Esophagus muscularis mucosa (tissue), 4 donors: Measurements from ENCODE around the gene GAREM2.

Experiments
- EP300 ChIP-seq: sonication (generic); formaldehyde crosslinking; IDR thresholded peaks from one replicate; pipeline ENCODE4 v1.6.1; 2017; ENCODE audit warnings: antibody characterized with exemption
- POLR2A ChIP-seq: fragments of 450-650 bp; IDR thresholded peaks from one replicate; pipeline ENCODE4 v1.6.1; 2017; ENCODE audit warnings: antibody characterized with exemption, moderate library complexity, mild to moderate bottlenecking, low read depth
- POLR2AphosphoS5 ChIP-seq, 2 donors: sonication (generic); formaldehyde crosslinking; IDR thresholded peaks; one replicate each; pipeline ENCODE4 v1.6.1; 2017; ENCODE audit warnings: antibody characterized with exemption in 2 of 2
- TF ChIP-seq, protein P1 (sequence below), 3 experiments: fragments of 200-600 bp in 2 of 3; fragments of 450-650 bp in 1 of 3; sonication (generic) in 2 of 3; IDR thresholded peaks; one replicate each; pipeline ENCODE4 v1.5.1; 2017 to 2019; ENCODE audit warnings: antibody characterized with exemption in 3 of 3, mild to moderate bottlenecking in 2 of 3, moderate library complexity in 1 of 3

DNA sequence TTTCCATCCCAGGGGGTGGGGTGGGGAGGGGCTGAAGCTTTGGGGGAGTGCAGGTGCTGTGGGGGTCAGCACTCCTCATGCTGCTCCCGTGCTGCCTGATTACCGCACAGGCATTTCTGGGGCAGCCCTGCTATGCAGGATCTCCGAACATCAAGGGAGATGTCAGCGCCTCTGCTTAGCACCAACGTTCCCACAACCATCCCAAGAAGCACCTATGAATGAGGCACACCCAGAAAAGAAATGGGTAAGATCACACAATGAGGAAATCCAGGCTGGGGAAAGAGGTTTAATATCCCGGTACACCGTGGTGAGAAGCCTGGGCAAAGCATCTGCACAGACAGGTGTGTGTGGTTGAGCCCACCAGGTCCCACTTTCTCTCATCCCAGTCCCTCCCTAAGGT, 17.5 kb downstream of the GAREM2 start:
- TF ChIP-seq, protein P1, sequence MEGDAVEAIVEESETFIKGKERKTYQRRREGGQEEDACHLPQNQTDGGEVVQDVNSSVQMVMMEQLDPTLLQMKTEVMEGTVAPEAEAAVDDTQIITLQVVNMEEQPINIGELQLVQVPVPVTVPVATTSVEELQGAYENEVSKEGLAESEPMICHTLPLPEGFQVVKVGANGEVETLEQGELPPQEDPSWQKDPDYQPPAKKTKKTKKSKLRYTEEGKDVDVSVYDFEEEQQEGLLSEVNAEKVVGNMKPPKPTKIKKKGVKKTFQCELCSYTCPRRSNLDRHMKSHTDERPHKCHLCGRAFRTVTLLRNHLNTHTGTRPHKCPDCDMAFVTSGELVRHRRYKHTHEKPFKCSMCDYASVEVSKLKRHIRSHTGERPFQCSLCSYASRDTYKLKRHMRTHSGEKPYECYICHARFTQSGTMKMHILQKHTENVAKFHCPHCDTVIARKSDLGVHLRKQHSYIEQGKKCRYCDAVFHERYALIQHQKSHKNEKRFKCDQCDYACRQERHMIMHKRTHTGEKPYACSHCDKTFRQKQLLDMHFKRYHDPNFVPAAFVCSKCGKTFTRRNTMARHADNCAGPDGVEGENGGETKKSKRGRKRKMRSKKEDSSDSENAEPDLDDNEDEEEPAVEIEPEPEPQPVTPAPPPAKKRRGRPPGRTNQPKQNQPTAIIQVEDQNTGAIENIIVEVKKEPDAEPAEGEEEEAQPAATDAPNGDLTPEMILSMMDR (IDR thresholded peaks at IDR 0.05), result no peak
- TF ChIP-seq POLR2AphosphoS5 (IDR thresholded peaks at IDR 0.05), result no peak
- no peak for TF ChIP-seq POLR2A
- TF ChIP-seq EP300, result no peak
